K562 (cell line): ENCODE data around the gene RNF224. TPM values are rescaled to one million over a fixed set of nuclear protein-coding genes. Genes with fewer than 3 reads are reported as not detected.
A peak's percentile ranks its signal among the peaks of the same experiment; 100 is the strongest.

Experiments used
- ATF7 ChIP-seq: fragments of 450-650 bp; IDR thresholded peaks from 2 replicates; pipeline ENCODE4 v1.7.1; 2014; ENCODE audit warnings: mild to moderate bottlenecking, moderate library complexity
- FOSL1 ChIP-seq: fragments of 200-800 bp; sonication (Bioruptor generic); conservative IDR thresholded peaks from 2 replicates; pipeline ENCODE4 v1.6.1; 2016; ENCODE audit warnings: missing genetic modification characterization, missing compliant biosample characterization
- GATAD2A ChIP-seq: fragments of 450-650 bp; IDR thresholded peaks from 2 replicates; pipeline ENCODE4 v1.6.1; 2017
- HLTF ChIP-seq: fragments of 450-650 bp; IDR thresholded peaks from 2 replicates; pipeline ENCODE4 v1.6.1; 2016
- LARP7 ChIP-seq: fragments of 450-650 bp; IDR thresholded peaks from 2 replicates; pipeline ENCODE4 v1.6.1; 2016
- LCOR ChIP-seq: sonication (generic); formaldehyde crosslinking; IDR thresholded peaks from 2 replicates; pipeline ENCODE4 v1.8.0; 2022; ENCODE audit warnings: mild to moderate bottlenecking, missing genetic modification reagents
- MCM7 ChIP-seq, 2 experiments: fragments of 450-650 bp; IDR thresholded peaks; 2 replicates each; pipeline ENCODE4 v1.6.1; 2016 to 2018
- NFRKB ChIP-seq: fragments of 450-650 bp; IDR thresholded peaks from 2 replicates; pipeline ENCODE4 v1.6.1; 2016; ENCODE audit warnings: low read depth
- NRF1 ChIP-seq, 2 experiments: fragments of 450-650 bp; IDR thresholded peaks in 1 of 2; conservative IDR thresholded peaks in 1 of 2; 2 replicates each; pipeline ENCODE4 v1.6.1; 2014; ENCODE audit warnings: mild to moderate bottlenecking in 2 of 2
- PHB2 ChIP-seq: fragments of 450-650 bp; IDR thresholded peaks from 2 replicates; pipeline ENCODE4 v1.6.1; 2017; ENCODE audit warnings: low read depth
- POLR2B ChIP-seq: fragments of 450-650 bp; IDR thresholded peaks from 2 replicates; pipeline ENCODE4 v1.6.1; 2018; ENCODE audit warnings: low read depth; ENCODE audit not compliant: partially characterized antibody
- PTBP1 ChIP-seq: fragments of 200-400 bp; formaldehyde crosslinking; IDR thresholded peaks from 2 replicates; pipeline ENCODE4 v1.6.1; 2017; ENCODE audit warnings: low read depth, low read length
- RBM22 ChIP-seq: fragments of 200-400 bp; formaldehyde crosslinking; IDR thresholded peaks from 2 replicates; pipeline ENCODE4 v1.6.1; 2018; ENCODE audit warnings: low read length, low read depth; ENCODE audit not compliant: poor library complexity, severe bottlenecking
- RNF2 ChIP-seq: sonication (generic); IDR thresholded peaks from 2 replicates; pipeline ENCODE4 v1.6.1; 2016
- SNRNP70 ChIP-seq: fragments of 200-400 bp; formaldehyde crosslinking; optimal IDR thresholded peaks from 2 replicates; pipeline ENCODE3; 2017; ENCODE audit warnings: low read depth, low read length
- SRSF1 ChIP-seq: fragments of 200-400 bp; formaldehyde crosslinking; IDR thresholded peaks from 2 replicates; pipeline ENCODE4 v1.6.1; 2017; ENCODE audit warnings: mild to moderate bottlenecking, low read depth, low read length, moderate library complexity
- TAF15 ChIP-seq: fragments of 200-400 bp; formaldehyde crosslinking; IDR thresholded peaks from 2 replicates; pipeline ENCODE4 v1.6.1; 2017; ENCODE audit warnings: mild to moderate bottlenecking, low read depth, low read length, moderate library complexity
- TBP ChIP-seq: optimal IDR thresholded peaks from 2 replicates; pipeline ENCODE3; 2011; ENCODE audit warnings: low read depth, low read length, improper control_type of control experiment
- ZBTB33 ChIP-seq: sonication (generic); formaldehyde crosslinking; IDR thresholded peaks from 2 replicates; pipeline ENCODE4 v1.8.1; 2023; ENCODE audit warnings: mild to moderate bottlenecking, missing genetic modification reagents
- ZFP36 ChIP-seq: fragments of 150-350 bp; IDR thresholded peaks from 2 replicates; pipeline ENCODE4 v1.6.1; 2018; ENCODE audit warnings: low read length, low read depth; ENCODE audit not compliant: partially characterized antibody
- polyA plus RNA-seq, 8 experiments: library from polyadenylated mRNA; depleted of rRNA in 4 of 8; stranded (reverse) in 5 of 8; unstranded in 3 of 8; fragments of >200 nt; fragmentation: Nextera tagmentation in 2 of 8; fragmentation: Illumina TruSeq in 1 of 8; extraction: Ambion mirVana in 2 of 8; extraction: Trizol in 1 of 8; gene quantifications; 2 replicates each; pipeline versions ENCODE4 v1.2.1 to v1.2.3, GENCODE V29; 2011 to 2014; ENCODE audit warnings: inconsistent platforms in 1 of 8, missing spikeins in 1 of 8
- total RNA-seq, 7 experiments: library from RNA; depleted of rRNA in 6 of 7; stranded (reverse); fragments of >200 nt in 6 of 7; fragmentation: Illumina TruSeq in 2 of 7; extraction: Trizol in 2 of 7; gene quantifications; 2 replicates each; pipeline versions ENCODE4 v1.2.1 to v1.2.3, GENCODE V29; 2011 to 2021; ENCODE audit warnings: low replicate concordance in 1 of 7

RNF224 gene
- total and polyA plus RNA-seq, 9 of the 15 experiments (the other 6 are each of a cell fraction or from before 2014, with no cell fraction given) = not detected

GRCh38 chr9:137277329-137278041 lies 50.2 kb downstream of the RNF224 start, which contains the start of gene TOR4A (continued):
- TF ChIP-seq SNRNP70 = no peak
- no peak for TF ChIP-seq MCM7 (IDR thresholded peaks at IDR 0.05)
- peak; percentile 56; the same call in 1 of the 2 replicates for TF ChIP-seq HLTF
- 0 out of 2 replicates have a peak, but pooled peaks have one; percentile 34 for TF ChIP-seq PTBP1
- no peak for TF ChIP-seq SRSF1
- TF ChIP-seq PHB2 = no peak
- TF ChIP-seq RNF2 = peak; percentile 55
- peak; percentile 54; the same call in 1 of the 2 replicates for TF ChIP-seq NFRKB
- peak; percentile 91 for TF ChIP-seq FOSL1 (tag)
- TF ChIP-seq POLR2B = peak; percentile 78
- peak; percentile 80 for TF ChIP-seq ATF7
- peak; percentile 32; the same call in 1 of the 2 replicates for TF ChIP-seq GATAD2A
- TF ChIP-seq TAF15 = no peak
- 0 out of 2 replicates have a peak, but pooled peaks have one; percentile 25 for TF ChIP-seq LARP7
- peak; percentile 23 for TF ChIP-seq LCOR (CRISPR knock-in tag)
- TF ChIP-seq TBP = peak; percentile 77
- peak; percentile 32; the same call in 1 of the 2 replicates for TF ChIP-seq ZBTB33 (CRISPR knock-in tag)
- peak; percentile 59 to 68 for TF ChIP-seq NRF1 (conservative IDR thresholded peaks at IDR 0.05 in 1 of 2, IDR thresholded peaks at IDR 0.05 in 1 of 2)
- TF ChIP-seq ZFP36 = no peak
- peak; percentile 58 for TF ChIP-seq RBM22
